Smooth muscle cell of the brain vasculature (primary cell): ENCODE results near the gene ALPK3.

ENCODE experiments used
- DNase-seq: peaks from one replicate; pipeline ENCODE4 v3.0.0-alpha.2; 2012; ENCODE audit warnings: low read depth, low spot score

Gene ALPK3, protein sequence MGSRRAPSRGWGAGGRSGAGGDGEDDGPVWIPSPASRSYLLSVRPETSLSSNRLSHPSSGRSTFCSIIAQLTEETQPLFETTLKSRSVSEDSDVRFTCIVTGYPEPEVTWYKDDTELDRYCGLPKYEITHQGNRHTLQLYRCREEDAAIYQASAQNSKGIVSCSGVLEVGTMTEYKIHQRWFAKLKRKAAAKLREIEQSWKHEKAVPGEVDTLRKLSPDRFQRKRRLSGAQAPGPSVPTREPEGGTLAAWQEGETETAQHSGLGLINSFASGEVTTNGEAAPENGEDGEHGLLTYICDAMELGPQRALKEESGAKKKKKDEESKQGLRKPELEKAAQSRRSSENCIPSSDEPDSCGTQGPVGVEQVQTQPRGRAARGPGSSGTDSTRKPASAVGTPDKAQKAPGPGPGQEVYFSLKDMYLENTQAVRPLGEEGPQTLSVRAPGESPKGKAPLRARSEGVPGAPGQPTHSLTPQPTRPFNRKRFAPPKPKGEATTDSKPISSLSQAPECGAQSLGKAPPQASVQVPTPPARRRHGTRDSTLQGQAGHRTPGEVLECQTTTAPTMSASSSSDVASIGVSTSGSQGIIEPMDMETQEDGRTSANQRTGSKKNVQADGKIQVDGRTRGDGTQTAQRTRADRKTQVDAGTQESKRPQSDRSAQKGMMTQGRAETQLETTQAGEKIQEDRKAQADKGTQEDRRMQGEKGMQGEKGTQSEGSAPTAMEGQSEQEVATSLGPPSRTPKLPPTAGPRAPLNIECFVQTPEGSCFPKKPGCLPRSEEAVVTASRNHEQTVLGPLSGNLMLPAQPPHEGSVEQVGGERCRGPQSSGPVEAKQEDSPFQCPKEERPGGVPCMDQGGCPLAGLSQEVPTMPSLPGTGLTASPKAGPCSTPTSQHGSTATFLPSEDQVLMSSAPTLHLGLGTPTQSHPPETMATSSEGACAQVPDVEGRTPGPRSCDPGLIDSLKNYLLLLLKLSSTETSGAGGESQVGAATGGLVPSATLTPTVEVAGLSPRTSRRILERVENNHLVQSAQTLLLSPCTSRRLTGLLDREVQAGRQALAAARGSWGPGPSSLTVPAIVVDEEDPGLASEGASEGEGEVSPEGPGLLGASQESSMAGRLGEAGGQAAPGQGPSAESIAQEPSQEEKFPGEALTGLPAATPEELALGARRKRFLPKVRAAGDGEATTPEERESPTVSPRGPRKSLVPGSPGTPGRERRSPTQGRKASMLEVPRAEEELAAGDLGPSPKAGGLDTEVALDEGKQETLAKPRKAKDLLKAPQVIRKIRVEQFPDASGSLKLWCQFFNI (N-terminal part only)

DNA sequence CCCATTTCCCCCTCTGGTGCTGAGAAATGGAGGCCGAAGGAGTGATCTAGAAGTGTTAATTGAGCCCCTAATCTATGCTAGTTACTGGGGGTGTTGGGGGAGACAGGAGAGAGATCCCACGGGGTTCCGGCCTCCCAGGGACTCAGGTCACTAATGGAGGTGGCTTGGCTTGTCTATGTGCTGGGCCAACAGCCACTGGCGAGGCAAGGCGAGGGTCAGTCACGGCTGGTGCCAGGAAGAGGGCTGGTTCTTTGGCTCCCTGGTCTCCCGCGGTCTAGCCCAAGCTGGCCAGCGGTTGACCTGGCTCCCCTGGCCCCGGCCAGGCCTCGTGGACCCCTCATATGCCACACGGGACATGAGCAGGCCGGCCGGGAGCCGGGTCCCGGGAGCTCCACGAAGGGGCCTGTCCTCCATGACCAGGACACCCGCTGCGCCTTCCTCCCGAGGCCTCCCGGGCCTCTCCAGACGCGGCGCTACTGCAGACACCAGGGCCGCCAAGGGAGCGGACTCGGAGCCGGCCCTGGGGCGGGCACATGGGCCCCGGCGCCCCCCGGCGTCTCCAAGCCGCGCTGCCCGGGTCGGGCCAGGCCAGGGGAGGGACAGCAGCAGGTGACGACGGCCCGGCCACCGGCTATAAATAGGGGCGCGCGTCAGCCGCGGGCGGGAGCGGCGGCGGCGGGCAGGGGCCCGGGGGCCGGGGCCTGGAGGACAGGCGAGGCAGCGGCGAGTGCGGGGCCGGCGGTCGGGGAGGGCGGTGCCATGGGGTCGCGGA is at the start of gene ALPK3:
ALPK3 (plus strand) TSS at position 663 of the 772 bp plus-strand sequence; CDS start at position 760, 97 bp downstream.
- no peak for DNase-seq

- no peak for DNase-seq
Observed at GRCh38 chr15:84772031-84772430, 45.1 kb upstream of the ALPK3 start.

DNA sequence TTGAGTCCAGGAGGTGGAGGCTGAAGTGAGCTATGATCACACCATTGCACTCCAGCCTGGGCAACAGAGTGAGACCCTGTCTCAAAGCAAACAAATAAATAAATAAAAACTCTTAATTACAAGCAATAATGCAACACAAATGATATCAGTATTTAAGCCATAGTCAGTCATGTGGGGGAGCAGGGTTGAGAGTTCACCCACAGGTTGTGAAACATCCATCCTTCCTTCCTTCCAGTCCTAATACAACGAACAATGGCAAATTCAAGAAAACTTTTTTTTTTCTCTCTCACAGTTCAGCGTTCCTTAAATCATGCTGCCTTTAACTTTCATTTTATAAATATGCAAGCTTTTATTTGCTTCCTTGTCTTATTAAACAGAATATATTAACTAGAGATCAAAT is 44.7 kb upstream of the ALPK3 start:
- no peak for DNase-seq

DNA sequence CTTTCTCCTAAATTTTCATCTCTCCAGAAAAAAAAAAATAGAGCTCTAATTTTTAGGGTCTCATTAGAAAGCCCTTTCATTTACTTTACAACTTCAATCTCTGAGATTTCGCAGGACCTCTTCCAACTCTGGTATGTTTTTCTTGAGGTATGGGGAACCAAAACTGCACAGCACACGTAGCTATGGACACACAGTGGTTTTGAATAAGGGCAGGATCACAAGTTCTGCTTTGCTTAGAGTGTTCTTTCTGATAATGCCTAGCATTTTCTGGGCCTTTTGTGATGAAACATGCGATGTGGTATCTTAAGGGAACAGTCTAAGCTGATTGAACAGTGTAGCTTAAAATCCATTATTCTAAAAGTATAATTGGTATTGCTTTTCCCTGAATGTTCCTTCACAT is 43.4 kb upstream of the ALPK3 start:
- DNase-seq = no peak

DNA sequence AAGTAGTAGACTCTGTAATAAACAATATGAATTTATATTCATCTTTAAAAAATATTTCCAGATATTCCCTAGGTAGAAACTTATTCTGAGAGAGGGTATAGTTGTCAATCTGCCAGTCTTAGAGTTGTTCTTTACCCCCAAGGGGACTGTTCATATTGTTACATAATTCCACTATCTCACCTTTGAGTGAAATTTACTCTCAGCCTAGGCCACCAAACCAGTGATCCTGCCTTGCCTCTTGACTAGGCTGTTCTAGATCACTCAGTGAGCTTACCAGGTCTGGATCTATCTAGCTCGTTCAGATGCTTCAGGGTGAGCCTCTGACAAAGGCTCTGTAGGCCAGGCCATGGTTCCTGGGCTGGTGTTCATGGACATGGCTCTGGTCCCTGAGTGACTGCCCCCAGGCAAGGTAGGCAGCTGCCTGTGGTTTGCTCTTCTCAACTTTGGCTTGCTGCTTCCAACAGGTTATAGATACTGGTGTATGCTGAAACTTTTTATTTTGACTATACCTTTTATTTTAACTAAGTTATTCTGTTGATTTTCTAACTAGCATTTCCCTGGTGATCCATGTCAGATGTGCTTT is 41.2 kb upstream of the ALPK3 start:
- no peak for DNase-seq

GRCh38 chr15:84778194-84778593 is 39.0 kb upstream of the ALPK3 start:
- DNase-seq = no peak

DNA sequence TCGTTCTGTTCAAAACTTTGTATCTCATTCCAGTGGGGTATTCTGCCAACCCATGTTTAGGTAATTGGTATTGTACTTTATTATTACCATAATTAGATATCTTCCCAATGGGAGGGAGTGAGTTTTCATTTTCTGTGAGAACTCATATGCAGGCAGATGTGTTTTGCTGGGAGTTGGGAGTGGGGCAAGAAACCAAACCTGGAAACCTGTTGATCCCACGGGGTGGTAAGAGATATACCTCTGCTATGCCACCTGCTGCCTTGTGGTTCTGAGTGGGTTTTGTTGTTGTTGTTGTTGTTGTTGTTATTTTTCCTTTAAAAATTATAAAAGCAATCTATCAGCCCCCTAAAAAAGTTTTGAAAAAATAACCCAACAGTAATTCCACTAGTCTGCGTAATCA is 36.7 kb upstream of the ALPK3 start:
- DNase-seq = no peak

DNA sequence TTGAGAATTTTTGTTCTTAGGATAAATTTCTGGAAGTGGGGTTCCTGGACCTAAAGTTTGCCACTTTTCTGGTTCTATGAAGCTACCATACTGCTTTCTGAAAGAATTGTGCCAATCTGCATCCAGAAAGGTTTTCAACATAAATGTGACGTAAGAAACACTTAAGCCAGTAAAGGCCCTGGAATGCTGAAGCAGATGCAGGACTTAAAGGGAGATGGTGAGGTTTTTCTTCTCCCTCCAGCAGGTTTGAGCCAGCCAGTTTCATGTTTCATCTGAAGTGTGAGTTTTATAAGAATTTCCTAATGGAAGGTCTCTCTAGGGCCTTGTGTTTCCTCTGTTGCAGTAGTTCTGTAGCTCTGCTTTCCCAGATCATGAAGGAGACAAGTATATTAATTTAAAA is 35.7 kb upstream of the ALPK3 start:
- no peak for DNase-seq

DNA sequence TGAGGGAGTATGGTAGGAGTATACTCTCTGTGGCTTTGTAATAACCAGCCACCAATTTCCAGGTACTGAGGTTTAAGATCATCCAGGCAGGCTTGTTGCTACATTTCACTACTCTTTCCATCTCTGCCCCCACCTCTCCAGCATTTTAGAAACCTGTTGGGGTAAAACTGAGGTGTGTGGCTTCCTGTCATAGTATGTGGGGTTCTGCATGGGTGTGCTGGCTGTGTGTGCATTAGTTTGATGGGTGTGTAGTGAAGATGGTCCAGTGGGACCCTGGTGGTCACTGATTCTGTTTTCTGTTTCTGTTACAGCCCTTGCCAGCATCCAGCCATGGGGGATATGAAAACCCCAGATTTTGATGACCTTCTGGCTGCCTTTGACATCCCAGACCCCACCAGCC is 34.8 kb upstream of the ALPK3 start:
- no peak for DNase-seq

- DNase-seq = no peak
Observed at GRCh38 chr15:84783493-84784251, 33.5 kb upstream of the ALPK3 start.

DNA sequence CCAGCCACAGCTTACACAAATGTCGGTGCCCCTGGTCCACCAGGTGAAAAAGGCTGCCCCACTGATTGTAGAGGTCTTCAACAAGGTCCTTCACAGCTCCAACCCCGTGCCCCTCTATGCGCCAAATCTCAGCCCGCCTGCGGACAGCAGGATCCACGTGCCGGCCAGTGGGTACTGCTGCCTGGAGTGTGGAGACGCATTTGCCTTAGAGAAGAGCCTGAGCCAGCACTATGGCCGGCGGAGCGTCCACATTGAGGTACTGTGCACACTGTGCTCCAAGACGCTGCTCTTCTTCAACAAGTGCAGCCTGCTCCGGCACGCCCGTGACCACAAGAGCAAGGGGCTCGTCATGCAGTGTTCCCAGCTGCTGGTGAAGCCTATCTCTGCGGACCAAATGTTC is 32.9 kb upstream of the ALPK3 start:
- no peak for DNase-seq

DNA sequence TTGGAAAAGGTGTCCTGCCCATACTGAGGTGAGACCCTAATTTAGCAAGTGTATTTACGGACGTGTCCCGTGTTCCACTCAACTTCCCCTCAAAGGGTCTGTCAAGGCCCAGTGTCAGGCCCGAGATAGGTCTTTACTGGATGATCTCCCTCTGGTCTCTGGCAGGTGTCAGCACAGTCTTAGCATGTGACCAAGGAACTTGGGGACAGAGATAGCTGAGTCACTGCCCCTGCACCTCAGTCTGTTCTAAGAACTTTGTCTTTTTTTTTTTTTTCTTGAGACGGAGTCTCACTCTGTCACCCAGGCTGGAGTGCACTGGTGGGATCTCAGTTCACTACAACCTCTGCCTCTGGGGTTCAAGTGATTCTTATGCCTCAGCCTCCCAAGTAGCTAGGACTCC is 32.1 kb upstream of the ALPK3 start:
- no peak for DNase-seq

DNA sequence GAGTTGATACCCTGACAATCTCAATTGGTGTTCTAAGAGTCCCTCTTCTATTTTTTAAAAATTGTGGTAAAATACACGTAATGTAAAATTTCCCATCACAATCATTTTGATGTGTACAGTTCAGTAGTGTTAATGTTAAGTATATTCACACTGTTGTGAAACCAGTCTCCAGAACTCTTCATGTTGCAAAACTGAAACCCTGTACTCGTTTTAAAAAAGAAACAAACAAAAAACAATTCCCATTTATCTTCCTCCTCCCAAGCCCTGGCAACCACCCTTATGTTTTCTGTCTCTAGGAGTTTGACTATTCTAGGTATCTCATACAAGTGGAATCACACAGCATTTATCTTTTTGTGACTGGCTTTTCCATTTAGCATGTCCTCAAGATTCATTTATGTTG is 28.7 kb upstream of the ALPK3 start:
- DNase-seq = no peak

- no peak for DNase-seq
Observed at GRCh38 chr15:84789762-84790161, 27.4 kb upstream of the ALPK3 start.

- DNase-seq = no peak
Observed at GRCh38 chr15:84790676-84791075, 26.5 kb upstream of the ALPK3 start.

DNA sequence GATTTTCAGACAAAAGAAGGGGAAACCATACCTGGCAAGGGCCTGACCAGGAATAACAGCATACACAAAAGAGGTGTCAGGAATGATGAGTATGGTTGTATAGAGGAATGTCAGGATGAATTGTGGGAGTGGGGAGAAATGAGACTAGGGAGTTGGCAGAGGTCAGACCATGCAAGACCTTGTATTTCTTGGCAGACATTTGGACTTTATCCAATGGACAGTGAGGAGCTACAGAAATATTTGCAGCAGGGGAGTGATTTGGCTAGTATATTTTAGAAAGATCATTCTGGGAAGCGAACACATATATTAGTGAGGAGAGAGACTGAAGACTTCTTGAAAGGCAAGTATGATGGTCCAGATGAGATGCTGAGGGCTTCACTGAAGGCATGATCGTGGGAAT is 25.4 kb upstream of the ALPK3 start:
- DNase-seq = no peak

GRCh38 chr15:84793431-84794161 is 23.6 kb upstream of the ALPK3 start:
- no peak for DNase-seq

GRCh38 chr15:84794162-84794547 is 23.0 kb upstream of the ALPK3 start:
- no peak for DNase-seq

GRCh38 chr15:84795186-84795585 is 22.0 kb upstream of the ALPK3 start:
- no peak for DNase-seq
